ENCODE results near the gene MMP17.
"Not testable (repeated sequence)": the region's sequence is repeated elsewhere in the genome, so short reads cannot be mapped to it uniquely, and the experiment has no call there.

MMP17 gene

DNA sequence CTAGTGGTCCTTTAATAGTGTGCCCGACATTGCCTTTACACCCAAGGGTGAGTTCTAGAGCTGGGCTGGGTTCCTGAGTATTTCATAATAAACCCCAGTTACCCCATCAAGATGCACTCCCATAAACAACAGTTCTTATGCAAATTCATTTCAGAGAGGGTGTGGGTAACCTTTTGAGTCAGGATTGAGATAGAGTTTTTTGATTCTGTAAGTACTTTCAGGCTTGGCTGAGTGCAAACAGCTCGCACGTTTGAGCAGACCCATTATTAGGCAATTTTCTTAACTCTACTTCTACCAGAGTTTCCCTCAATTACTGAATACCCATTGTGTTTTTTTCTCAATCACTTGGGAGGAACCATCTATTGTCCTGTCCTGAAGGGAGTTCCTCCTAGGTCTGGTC lies 50.2 kb downstream of the MMP17 start:
- H3K27ac Mint-ChIP-seq; DNase-seq; ATAC-seq (replicated peaks); H3K36me3 Mint-ChIP-seq (ENCODE audit: insufficient read depth); H3K9me3 Mint-ChIP-seq; H3K4me3 Mint-ChIP-seq; H3K4me1 Mint-ChIP-seq (ENCODE audit: low read depth in 2 of 2): not testable (repeated sequence)
- peaks cover 0 to 48% of the 10 kb centered on the region in 2 donors for H3K27me3 Mint-ChIP-seq

DNA sequence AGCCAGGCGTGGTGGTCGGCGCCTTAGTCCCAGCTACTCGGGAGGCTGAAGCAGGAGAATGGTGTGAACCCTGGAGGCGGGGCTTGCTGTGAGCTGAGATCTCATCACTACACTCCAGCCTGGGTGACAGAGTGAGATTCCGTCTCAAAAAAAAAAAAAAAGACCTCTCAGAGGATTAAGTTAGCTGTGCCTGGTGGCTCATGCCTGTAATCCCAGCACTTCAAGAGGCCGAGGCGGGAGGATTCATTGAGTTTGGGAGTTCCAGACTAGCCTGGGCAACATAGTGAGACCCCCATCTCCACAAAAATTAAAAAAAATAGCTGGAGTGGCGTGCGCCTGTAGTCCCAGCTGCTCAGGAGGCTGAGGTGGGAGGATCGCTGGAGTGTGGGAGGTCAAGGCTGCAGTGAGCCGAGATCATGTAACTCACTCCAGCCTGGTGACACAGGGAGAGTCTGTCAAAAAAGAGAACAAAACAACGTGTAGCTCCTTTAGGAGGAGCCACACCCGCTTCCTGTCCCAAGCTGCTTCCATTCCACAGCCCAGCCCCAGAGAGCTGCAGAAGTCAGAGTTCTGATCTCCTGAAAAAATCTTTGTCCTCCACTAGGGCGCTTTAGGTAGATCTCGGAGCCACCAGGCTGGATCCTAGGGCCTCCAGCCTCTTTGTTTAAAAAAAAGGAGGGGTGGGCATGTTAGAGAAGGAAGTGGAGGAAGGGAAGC lies 54.8 kb downstream of the MMP17 start:
- no peak for ATAC-seq (replicated peaks)
- DNase-seq: no peak
- no peak overlapping the region for H3K27ac Mint-ChIP-seq
- no peaks in the 10 kb centered on the region for H3K9me3 Mint-ChIP-seq
- H3K4me1 Mint-ChIP-seq (ENCODE audit: low read depth in 2 of 2): peaks cover 0 to 5% of the 10 kb centered on the region in 2 donors
- H3K27me3 Mint-ChIP-seq: peaks cover 0 to 38% of the 10 kb centered on the region in 2 donors
- H3K36me3 Mint-ChIP-seq (ENCODE audit: insufficient read depth): no peaks in the 10 kb centered on the region
- H3K4me3 Mint-ChIP-seq: no peak overlapping the region

DNA sequence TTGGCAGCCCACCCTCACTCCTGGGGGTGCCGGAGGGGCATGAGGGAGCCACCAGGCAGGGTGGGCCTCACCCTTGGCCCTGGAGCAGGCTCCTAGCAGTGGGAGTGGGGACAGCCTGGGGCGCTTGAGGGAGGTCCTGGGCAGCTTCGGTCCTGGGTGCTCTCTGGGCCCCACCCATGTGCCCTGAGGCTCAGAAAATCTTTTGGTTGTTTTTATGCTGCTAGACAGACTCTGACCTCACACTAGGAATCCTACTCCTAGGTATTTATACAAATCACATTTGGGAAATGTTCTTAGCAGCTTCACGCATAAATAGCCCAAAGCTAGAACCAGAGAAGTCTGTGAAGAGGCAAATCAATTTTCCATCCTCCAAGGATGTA lies 55.3 kb downstream of the MMP17 start:
- no peaks in the 10 kb centered on the region for H3K36me3 Mint-ChIP-seq (ENCODE audit: insufficient read depth)
- no peak for DNase-seq
- no peak for ATAC-seq (replicated peaks)
- H3K4me1 Mint-ChIP-seq (ENCODE audit: low read depth in 2 of 2): peaks cover 0 to 6% of the 10 kb centered on the region in 2 donors
- peaks cover 0 to 34% of the 10 kb centered on the region in 2 donors for H3K27me3 Mint-ChIP-seq
- no peaks in the 10 kb centered on the region for H3K9me3 Mint-ChIP-seq
- no peak overlapping the region for H3K4me3 Mint-ChIP-seq
- no peak overlapping the region for H3K27ac Mint-ChIP-seq

DNA sequence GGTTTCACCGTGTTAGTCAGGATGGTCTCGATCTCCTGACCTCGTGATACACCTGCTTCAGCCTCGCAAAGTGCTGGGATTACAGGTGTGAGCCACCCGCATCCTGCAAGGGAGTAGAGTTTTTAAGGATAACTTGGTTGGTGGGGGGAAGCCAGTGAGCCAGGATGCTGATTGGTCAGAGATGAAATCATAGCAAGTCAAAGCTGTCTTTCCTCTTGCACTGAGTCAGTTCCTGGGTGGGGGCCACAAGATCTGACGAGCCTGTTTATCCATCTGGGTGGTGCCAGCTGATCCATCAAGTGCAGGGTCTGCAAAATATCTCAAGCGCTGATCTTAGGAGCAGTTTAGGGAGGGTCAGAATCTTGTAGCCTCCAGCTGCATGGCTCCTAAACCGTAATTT lies 56.9 kb downstream of the MMP17 start:
- H3K9me3 Mint-ChIP-seq; H3K27ac Mint-ChIP-seq; DNase-seq; H3K36me3 Mint-ChIP-seq (ENCODE audit: insufficient read depth); H3K4me1 Mint-ChIP-seq (ENCODE audit: low read depth in 2 of 2); ATAC-seq (replicated peaks); H3K4me3 Mint-ChIP-seq: not testable (repeated sequence)
- peaks cover 0 to 25% of the 10 kb centered on the region in 2 donors for H3K27me3 Mint-ChIP-seq

DNA sequence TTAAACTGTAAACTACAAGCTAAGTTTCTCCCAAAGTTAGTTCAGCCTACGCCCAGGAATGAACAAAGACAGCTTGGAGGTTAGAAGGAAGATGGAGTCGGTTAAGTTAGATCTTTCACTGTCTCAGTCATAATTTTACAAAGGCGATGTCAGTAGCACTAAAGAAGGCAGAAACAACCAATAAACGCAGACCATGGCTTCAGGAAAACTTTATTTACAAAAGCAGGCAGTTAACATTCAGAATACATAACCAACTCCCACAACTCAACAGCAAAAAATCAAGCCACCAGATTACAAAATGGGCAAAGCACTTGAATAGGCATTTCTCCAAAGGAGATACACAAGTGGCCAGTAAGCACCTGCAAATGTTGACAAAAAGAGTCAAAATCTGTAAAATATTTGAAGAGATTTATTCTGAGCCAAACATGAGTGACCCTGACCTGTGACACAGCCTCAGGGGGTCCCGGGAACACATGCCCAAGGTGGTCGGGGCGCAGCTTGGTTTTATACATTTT lies 57.4 kb downstream of the MMP17 start:
- DNase-seq: no peak
- H3K4me1 Mint-ChIP-seq (ENCODE audit: low read depth in 2 of 2): peaks cover 0 to 2% of the 10 kb centered on the region in 2 donors
- H3K27ac Mint-ChIP-seq: no peak overlapping the region
- H3K4me3 Mint-ChIP-seq: no peak overlapping the region
- H3K27me3 Mint-ChIP-seq: peaks cover 0 to 19% of the 10 kb centered on the region in 2 donors
- H3K9me3 Mint-ChIP-seq: no peaks in the 10 kb centered on the region
- no peak for ATAC-seq (replicated peaks)
- H3K36me3 Mint-ChIP-seq (ENCODE audit: insufficient read depth): no peaks in the 10 kb centered on the region

DNA sequence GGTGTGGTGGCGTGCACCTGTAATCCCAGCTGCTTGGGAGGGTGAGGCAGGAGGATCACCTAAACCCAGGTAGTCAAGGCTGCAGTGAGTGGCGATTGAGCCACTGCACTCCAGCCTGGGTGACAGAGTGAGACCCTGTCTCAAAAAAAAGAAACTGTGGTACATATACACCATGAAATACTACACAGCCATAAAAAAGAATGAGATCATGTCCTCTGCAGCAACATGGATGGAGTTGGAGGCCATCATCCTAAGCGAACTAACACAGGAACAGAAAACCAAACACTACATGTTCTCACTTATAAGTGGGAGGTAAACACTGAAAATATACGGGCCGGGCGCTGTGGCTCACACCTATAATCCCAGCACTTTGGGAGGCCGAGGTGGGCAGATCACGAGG lies 63.5 kb downstream of the MMP17 start:
- H3K9me3 Mint-ChIP-seq; H3K27ac Mint-ChIP-seq; DNase-seq; H3K36me3 Mint-ChIP-seq (ENCODE audit: insufficient read depth); ATAC-seq (replicated peaks); H3K4me3 Mint-ChIP-seq; H3K27me3 Mint-ChIP-seq: not testable (repeated sequence)
- H3K4me1 Mint-ChIP-seq (ENCODE audit: low read depth in 2 of 2): peaks cover 7 to 12% of the 10 kb centered on the region in 2 donors

DNA sequence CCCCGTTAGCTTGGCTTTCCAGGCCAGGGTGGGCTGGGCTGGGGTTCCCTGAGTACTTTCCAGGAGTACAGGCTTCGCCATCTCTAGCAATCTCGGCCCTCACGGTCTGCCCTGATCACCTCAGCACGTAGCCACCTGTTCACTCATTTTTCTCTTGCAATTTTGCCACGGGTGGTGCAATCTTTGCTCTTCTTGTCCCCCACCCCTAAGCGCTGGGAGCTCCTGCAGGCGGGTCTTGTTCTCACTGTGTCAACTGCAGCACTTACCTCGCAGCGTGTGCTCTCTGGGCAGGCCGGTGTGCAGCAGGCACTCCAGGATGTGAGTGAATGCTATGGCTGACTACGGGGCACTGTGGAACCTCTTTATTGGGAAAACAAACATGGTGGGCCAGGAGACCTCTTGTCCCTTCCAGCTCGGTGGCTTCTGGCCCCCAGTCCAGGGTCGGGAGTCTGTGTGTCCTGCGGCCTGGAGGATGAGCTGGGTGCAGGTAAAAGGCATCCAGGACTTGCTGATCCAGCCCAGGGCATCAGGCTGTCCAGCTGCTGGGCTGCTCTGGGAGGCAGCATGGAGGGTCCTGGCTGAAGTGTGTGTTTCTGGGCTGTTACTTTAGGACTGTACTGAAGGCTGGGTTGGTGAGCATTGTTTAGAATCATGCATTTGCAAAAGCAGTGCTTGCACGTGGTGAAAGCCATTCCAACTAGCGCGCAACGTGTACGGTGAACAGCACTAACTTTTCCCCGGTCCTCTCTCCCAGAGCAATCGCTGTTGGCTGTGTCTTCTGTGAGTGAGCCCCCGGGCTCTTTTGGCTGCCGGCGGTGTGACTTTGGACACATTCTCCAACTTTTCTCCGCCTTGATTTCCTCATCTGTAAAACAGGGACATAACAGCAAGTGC lies 64.8 kb downstream of the MMP17 start:
- Mint-ChIP-seq H3K27ac (peak overlapping the region in 1 of 2 donors; percentile 38), H3K9me3 (no peaks in the 10 kb centered on the region), H3K4me3 (peak overlapping the region; percentile 86 to 87), H3K27me3 (no peaks in the 10 kb centered on the region), H3K4me1 (ENCODE audit: low read depth in 2 of 2) (peaks cover 7 to 17% of the 10 kb centered on the region in 2 donors), H3K36me3 (ENCODE audit: insufficient read depth) (peaks cover 7% of the 10 kb centered on the region)
- DNase-seq (no peak), ATAC-seq (replicated peaks) (no peak)

DNA sequence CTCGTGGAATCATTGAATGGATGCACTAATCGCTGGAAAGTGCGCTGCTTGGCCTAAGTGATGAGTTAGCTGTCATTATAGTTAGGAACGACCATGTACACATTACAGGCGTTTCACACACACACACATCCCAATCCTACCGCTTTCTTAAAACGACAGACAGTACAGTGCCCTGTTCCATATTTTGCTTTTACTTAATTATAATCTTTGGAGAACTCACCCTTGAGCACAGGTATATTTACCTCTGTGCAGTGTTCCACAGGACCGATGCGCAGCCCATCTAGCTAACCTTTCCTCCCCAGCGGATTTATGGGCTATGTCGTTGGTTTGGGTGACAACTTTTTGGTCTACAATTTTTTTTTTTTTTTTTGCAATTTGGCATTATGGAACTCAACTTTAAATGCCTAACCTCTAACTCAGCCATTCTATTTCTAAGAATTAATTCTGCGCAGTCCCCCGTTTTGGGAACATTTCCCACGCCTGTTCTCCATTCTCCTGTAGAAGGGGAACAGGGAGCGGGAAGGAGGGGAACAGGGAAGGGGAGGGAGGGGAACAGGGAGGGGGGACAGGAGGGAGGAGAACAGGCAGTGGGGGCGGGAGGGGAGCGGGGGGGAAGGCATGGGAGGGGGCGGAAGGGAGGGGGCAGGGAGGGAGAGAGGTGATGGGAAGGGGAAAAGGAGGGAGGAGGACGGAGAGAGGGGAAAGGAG lies 65.6 kb downstream of the MMP17 start:
- no peaks in the 10 kb centered on the region for H3K9me3 Mint-ChIP-seq
- DNase-seq (no peak), ATAC-seq (replicated peaks) (no peak)
- H3K4me1 Mint-ChIP-seq (ENCODE audit: low read depth in 2 of 2): peaks cover 7 to 15% of the 10 kb centered on the region in 2 donors
- peak overlapping the region in 1 of 2 donors; percentile 38 for H3K27ac Mint-ChIP-seq
- peak overlapping the region; percentile 86 to 87 for H3K4me3 Mint-ChIP-seq
- H3K36me3 Mint-ChIP-seq (ENCODE audit: insufficient read depth): peaks cover 10% of the 10 kb centered on the region
- no peaks in the 10 kb centered on the region for H3K27me3 Mint-ChIP-seq

DNA sequence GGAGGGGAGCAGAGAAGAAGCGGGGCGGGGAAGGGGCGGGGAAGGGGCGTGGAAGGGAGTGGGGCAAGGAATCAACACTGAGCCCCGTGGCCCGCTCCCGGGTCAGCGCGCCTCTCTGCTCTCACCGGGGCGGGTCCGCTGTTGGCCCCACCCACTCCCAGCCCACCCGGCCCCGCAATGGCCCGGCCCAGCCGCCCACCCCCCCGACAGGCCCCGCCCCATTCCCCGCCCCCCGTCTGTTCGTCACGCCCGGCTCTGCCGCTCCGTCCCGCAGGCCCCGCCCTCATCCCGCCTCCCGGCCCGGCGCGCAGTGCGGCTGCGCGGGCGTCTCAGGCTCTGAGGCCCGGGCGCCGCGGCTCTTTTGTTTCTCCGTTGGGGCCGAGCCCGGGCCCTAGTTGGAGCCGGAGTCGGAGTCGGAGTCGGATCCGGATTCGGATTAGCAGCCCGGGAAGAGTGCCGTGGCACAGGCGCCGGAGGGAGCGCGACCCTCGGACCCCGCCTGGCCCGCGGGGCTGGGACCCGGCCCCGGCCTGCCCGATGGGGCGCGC lies 66.2 kb downstream of the MMP17 start, which contains the start of gene ULK1:
ULK1 (plus strand) TSS at position 310 of the 548 bp plus-strand sequence. CDS start 380 bp downstream, outside the sequence.
- Mint-ChIP-seq H3K27ac (peak within 1 kb of the TSS; percentile 86 to 87), H3K9me3 (no peaks in the 10 kb centered on the region), H3K4me3 (peak within 1 kb of the TSS; percentile 86 to 87), H3K27me3 (no peaks in the 10 kb centered on the region), H3K36me3 (ENCODE audit: insufficient read depth) (peaks cover 10% of the 10 kb centered on the region), H3K4me1 (ENCODE audit: low read depth in 2 of 2) (peaks cover 7 to 15% of the 10 kb centered on the region in 2 donors)
- peak; percentile 73 for ATAC-seq (replicated peaks)
- DNase-seq: peak; percentile 92 to 95 (median 93)

DNA sequence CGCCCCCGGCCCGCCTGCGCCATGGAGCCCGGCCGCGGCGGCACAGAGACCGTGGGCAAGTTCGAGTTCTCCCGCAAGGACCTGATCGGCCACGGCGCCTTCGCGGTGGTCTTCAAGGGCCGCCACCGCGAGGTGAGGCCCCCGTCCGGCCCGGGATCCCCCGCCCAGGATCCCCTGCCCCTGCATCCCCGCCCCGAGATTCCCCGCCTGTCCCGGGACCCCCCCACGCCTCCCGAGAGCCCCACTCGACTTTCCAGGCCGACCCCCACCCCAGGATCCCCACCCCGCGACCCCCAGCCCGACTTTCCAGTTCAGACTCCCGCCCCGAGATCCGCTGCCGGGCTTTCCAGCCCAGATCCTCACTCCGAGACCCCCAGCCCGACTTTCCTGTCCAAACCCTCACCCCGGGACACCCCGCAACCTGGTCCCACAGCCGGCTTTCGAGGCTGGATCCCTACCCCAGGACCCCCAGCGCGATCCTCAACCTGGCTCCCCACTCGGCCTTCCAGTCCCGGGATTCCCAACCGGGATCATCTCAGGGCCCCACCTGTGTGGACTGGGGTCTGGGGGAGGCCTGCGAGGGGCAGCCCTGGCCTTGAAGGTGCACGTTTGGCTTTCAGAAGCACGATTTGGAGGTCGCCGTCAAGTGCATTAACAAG lies 66.9 kb downstream of the MMP17 start:
- Mint-ChIP-seq H3K36me3 (ENCODE audit: insufficient read depth) (peaks cover 10% of the 10 kb centered on the region), H3K4me3 (peak overlapping the region; percentile 86 to 87)

DNA sequence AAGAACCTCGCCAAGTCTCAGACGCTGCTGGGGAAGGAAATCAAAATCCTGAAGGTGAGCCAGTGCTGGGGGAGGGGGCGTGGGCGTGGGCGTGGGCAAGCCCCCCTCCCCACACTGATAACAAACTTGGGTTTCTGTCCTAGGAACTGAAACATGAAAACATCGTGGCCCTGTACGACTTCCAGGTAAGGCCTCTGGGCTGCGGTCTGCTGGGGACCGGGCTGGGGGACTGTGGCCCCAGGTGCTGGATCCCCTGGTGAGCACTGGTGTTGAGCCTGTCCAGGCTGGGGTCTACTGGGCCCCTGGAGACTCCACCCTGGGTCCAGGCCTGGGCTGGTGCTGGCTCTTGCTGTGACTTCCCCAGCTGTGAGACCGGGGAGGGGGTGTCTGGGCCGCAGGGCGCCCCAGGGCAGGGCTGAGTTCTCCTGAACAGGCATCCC lies 67.5 kb downstream of the MMP17 start:
- Mint-ChIP-seq H3K4me1 (ENCODE audit: low read depth in 2 of 2) (peaks cover 13 to 18% of the 10 kb centered on the region in 2 donors), H3K27ac (peak overlapping the region; percentile 86 to 87), H3K36me3 (ENCODE audit: insufficient read depth) (peaks cover 10% of the 10 kb centered on the region), H3K4me3 (peak overlapping the region; percentile 86 to 87), H3K27me3 (no peaks in the 10 kb centered on the region), H3K9me3 (no peaks in the 10 kb centered on the region)
- DNase-seq (no peak), ATAC-seq (replicated peaks) (no peak)

More for the DNA sequence above, 66.9 kb downstream of the MMP17 start:
- Mint-ChIP-seq H3K27me3 (no peaks in the 10 kb centered on the region), H3K9me3 (no peaks in the 10 kb centered on the region), H3K27ac (peak overlapping the region; percentile 86 to 87), H3K4me1 (ENCODE audit: low read depth in 2 of 2) (peaks cover 8 to 16% of the 10 kb centered on the region in 2 donors)
- DNase-seq (no peak), ATAC-seq (replicated peaks) (no peak)

DNA sequence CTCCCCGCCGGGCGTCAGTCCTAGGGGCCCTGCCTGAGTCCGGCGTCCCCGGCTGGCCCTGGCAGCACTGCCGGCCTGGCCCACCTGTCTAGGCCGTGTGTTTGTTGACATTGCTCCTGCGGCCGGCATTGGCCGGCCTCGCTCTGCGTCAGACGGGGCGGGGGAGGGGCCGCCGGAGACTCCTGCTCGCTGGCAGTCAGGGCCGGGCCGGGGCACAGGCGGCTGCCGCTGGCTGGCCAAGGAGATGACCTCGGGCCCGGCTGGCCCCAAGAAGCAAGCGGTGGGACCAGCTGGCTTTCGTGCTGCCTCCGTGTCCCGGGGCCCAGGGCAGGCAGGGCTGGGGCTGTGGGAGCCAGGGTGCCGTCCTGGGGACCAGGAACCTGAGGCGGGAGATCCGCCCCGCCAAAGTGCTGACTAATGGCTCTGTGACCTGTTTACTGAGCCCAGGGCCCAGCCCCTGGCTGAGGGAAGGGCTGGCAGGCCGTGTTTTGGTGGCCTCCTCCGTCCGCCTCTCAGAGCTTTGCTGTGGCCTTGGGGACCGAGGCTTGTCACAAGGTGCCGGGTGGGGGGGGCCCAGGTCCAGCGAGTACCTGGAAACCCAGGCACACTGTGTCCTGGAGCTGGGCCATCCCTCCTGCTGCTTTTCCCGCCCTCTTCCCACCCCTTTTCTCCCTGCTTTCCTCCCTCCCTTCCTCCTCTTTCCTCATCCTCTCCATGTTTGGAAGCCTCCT lies 68.1 kb downstream of the MMP17 start:
- no peaks in the 10 kb centered on the region for H3K27me3 Mint-ChIP-seq
- H3K36me3 Mint-ChIP-seq (ENCODE audit: insufficient read depth): peaks cover 13% of the 10 kb centered on the region
- ATAC-seq (replicated peaks) (peak; percentile 64), DNase-seq (peak; percentile 40 to 51 (median 44))
- no peaks in the 10 kb centered on the region for H3K9me3 Mint-ChIP-seq
- H3K4me1 Mint-ChIP-seq (ENCODE audit: low read depth in 2 of 2): peaks cover 13 to 18% of the 10 kb centered on the region in 2 donors
- H3K4me3 Mint-ChIP-seq: peak overlapping the region; percentile 86 to 87
- peak overlapping the region; percentile 86 to 87 for H3K27ac Mint-ChIP-seq

All from effector memory CD8-positive, alpha-beta T cell (primary cell).